ENCODE results near the gene PUSL1.

DNA sequence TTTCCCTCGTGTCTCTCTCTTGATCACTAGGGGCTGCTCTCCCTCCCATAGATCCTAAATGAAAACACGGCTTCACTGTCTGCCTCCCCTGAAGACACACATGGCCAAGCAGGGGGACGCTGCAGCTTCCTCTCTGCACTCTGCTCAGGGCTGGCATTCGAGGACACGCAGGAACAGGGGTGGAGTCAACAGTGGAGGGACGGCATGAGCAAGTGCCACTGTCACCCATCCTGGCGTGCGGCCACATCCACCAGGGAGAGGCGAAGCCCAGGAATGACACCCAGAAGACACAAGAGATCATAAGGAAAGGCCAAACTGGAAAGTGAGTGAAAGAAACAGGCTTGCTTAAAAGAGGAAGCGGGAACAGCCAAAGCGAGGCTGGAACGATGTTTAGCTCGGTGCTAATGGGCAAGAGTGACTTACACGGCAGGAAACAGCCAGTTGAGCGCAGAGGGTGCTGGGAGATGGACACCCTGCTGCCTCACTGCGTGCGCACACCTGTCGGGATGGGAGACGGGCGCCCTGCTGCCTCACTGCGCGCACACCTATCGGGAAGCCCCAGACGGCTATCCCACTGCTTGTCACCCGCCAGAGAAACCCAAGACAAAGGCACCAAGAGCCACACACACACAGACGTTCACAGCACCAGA lies 48.3 kb upstream of the PUSL1 start:
- TF ChIP-seq POLR2AphosphoS5 (IDR thresholded peaks at IDR 0.05; ENCODE audit: low read depth, low read length) (no peak; the same call in 1 of the 2 replicates), FOXP2 (optimal IDR thresholded peaks at IDR 0.05; ENCODE audit: borderline replicate concordance, extremely low read depth, extremely low read length, insufficient read depth) (no peak), SIN3A (IDR thresholded peaks at IDR 0.05; ENCODE audit: borderline replicate concordance, insufficient read depth, low read length) (no peak), TAF1 (IDR thresholded peaks at IDR 0.05; ENCODE audit: borderline replicate concordance, insufficient read depth, low read length) (no peak)
- TF ChIP-seq, protein P1, sequence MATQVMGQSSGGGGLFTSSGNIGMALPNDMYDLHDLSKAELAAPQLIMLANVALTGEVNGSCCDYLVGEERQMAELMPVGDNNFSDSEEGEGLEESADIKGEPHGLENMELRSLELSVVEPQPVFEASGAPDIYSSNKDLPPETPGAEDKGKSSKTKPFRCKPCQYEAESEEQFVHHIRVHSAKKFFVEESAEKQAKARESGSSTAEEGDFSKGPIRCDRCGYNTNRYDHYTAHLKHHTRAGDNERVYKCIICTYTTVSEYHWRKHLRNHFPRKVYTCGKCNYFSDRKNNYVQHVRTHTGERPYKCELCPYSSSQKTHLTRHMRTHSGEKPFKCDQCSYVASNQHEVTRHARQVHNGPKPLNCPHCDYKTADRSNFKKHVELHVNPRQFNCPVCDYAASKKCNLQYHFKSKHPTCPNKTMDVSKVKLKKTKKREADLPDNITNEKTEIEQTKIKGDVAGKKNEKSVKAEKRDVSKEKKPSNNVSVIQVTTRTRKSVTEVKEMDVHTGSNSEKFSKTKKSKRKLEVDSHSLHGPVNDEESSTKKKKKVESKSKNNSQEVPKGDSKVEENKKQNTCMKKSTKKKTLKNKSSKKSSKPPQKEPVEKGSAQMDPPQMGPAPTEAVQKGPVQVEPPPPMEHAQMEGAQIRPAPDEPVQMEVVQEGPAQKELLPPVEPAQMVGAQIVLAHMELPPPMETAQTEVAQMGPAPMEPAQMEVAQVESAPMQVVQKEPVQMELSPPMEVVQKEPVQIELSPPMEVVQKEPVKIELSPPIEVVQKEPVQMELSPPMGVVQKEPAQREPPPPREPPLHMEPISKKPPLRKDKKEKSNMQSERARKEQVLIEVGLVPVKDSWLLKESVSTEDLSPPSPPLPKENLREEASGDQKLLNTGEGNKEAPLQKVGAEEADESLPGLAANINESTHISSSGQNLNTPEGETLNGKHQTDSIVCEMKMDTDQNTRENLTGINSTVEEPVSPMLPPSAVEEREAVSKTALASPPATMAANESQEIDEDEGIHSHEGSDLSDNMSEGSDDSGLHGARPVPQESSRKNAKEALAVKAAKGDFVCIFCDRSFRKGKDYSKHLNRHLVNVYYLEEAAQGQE (IDR thresholded peaks at IDR 0.05; ENCODE audit: insufficient read depth in 1 of 2, low read depth in 2 of 2, low read length in 2 of 2), result no peak
